GDM1 (cell line): Measurements from ENCODE around the gene CUTC.

Source experiments
- DNase-seq: peaks from one replicate; lab custom pipeline; 2025; lab: John Stamatoyannopoulos, UW

The CUTC gene

GRCh38 chr10:99784016-99784726 lies 52.1 kb downstream of the CUTC start:
- DNase-seq: no peak

GRCh38 chr10:99784727-99785441 lies 52.9 kb downstream of the CUTC start:
- DNase-seq: no peak

- DNase-seq: no peak
Measured at GRCh38 chr10:99785646-99786045, 53.6 kb downstream of the CUTC start.

- DNase-seq: no peak
Measured at GRCh38 chr10:99787311-99787710, 55.3 kb downstream of the CUTC start.

GRCh38 chr10:99787782-99788445 lies 55.9 kb downstream of the CUTC start:
- DNase-seq: no peak

GRCh38 chr10:99788598-99789256 lies 56.7 kb downstream of the CUTC start:
- no peak for DNase-seq

DNA sequence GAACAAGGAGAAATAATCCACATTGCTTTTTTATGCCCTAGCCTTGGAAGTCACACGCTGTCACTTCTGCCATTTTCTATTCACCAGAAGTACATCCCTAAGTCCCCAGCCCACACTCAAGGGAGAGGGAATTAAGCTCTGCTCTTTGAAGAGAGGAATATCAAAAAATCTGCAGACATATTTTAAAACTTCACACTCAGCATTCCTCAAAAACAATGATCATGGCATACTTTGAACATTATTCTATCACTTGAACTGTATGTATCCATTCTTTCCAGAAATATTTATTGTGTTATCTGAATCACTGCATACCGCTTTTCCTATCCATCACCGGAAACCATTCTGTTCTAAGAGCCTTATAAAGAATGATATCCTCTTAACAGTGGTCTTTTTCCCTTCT lies 59.8 kb downstream of the CUTC start:
- DNase-seq: no peak

GRCh38 chr10:99793819-99794218 lies 61.8 kb downstream of the CUTC start:
- DNase-seq: no peak

- DNase-seq: no peak
Measured at GRCh38 chr10:99796928-99797327, 64.9 kb downstream of the CUTC start.

DNA sequence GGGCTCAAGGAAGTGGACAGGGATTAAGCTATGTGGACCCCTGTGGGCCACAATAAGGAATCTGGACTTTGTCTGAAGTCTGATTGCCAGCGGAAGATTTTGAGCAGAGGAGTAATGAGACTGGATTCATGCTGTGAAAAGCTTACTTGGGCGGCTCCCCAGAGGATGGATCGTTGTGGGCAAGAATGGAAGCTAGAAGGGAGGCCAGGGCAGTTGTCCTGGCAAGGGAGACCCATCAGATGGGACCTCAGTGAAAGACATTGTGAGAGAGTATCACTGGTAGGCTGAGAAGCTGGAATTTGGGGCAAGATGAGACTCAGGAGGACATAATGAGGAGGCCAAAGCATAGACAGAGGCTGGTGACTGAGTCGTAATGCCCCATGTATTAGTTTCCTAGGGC lies 66.0 kb downstream of the CUTC start:
- no peak for DNase-seq

- no peak for DNase-seq
Measured at GRCh38 chr10:99798920-99799319, 66.9 kb downstream of the CUTC start.

DNA sequence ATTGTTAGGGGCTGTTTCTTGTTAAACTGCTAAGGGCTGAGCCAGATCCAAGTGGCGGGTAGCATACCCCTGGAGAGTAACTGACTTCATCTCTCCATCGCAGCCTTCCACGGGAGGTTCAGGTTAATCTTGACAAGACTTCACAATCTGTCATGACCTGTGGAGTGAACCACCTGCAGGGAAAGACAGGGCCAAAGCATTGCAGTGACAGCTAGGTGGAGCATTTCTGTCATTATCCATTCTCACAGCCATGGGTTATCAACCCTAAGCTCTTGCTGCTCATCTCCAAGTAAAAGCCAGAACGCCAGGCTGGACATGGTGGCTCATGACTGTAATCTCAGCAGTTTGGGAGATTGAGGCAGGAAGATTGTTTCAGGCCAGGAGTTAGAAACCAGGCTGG lies 67.6 kb downstream of the CUTC start:
- DNase-seq: no peak

GRCh38 chr10:99804471-99804870 lies 72.4 kb downstream of the CUTC start:
- no peak for DNase-seq

DNA sequence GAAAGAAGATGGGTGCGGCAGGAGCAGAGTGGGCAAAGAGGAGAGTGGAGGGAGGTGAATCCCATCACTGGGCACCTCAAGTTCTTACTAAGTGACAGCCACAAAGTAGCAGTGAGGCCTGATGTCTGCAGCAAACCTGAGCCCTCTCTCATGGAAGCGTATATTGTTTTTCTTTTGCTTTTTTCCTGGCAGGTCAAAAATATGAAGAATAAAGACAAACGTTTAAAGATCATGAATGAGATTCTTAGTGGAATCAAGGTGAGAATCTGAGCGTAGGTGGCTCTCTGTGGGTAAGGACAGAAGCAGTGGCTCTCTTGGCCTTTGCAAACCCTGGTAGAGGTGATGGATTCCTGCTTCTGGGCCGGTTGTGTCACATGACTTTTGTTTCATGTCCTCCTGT lies 73.2 kb downstream of the CUTC start:
- no peak for DNase-seq
